ENCODE results near the gene ZNF423.

DNA sequence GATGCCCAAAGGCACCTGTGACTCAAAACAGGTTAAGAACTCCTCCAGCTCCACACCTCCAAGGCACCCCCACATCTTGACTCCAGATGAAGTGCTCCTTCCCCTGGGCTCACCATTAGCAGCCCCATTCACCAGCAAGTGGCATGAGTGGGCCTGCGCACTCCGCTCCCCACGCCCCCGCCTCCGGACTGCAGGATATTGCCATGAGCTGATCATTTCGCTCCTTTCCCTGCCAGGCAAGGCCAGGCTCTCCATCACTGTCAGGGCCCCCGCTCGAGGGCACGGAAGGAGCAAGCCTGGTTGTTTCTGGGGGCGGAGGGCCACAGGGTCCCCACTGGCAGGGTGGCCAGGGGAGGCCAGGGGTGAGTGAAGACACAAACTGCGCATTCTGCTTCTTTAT lies 69.9 kb downstream of the ZNF423 start:
- TF ChIP-seq, protein P1, sequence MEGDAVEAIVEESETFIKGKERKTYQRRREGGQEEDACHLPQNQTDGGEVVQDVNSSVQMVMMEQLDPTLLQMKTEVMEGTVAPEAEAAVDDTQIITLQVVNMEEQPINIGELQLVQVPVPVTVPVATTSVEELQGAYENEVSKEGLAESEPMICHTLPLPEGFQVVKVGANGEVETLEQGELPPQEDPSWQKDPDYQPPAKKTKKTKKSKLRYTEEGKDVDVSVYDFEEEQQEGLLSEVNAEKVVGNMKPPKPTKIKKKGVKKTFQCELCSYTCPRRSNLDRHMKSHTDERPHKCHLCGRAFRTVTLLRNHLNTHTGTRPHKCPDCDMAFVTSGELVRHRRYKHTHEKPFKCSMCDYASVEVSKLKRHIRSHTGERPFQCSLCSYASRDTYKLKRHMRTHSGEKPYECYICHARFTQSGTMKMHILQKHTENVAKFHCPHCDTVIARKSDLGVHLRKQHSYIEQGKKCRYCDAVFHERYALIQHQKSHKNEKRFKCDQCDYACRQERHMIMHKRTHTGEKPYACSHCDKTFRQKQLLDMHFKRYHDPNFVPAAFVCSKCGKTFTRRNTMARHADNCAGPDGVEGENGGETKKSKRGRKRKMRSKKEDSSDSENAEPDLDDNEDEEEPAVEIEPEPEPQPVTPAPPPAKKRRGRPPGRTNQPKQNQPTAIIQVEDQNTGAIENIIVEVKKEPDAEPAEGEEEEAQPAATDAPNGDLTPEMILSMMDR (IDR thresholded peaks at IDR 0.05 in 8 of 11, conservative IDR thresholded peaks at IDR 0.05 in 3 of 11) = no peak
- no peak for TF ChIP-seq POLR2AphosphoS5 (IDR thresholded peaks at IDR 0.05)
- TF ChIP-seq POLR2A (IDR thresholded peaks at IDR 0.05) = no peak
